GM12878 (cell line): Measurements from ENCODE around the gene WSCD2. TPM values are rescaled to one million over a fixed set of nuclear protein-coding genes. Genes with fewer than 3 reads are reported as not detected.

ENCODE experiments used
- ATAC-seq: fragments of 200-7000 bp; cut with Tn5 transposase; 3 replicates; pipeline ENCODE4 v1.9.1; 2020; ENCODE audit warnings: mild to moderate bottlenecking, moderate library complexity
- BruUV-seq: library from RNA; stranded (reverse); fragments of 400-500 nt; replicated peaks from 2 replicates; lab custom pipeline; 2021; lab: Mats Ljungman, UMichigan
- CTCF ChIA-PET: fragments of 300-600 bp; sonication (Branson Sonifier 250); formaldehyde crosslinking; extraction: SDS; loops from one replicate; lab custom pipeline; 2021; ENCODE audit warnings: inconsistent platforms; lab: Yijun Ruan, JAX
- POLR2A ChIA-PET: fragments of 350-600 bp; formaldehyde crosslinking; extraction: SDS; loops from one replicate; lab custom pipeline; 2021; ENCODE audit warnings: inconsistent platforms; lab: Charles Lee
- RAD21 ChIA-PET: fragments of 300-600 bp; sonication (Branson Sonifier 250); formaldehyde crosslinking; loops from one replicate; lab custom pipeline; 2023; ENCODE audit warnings: antibody characterized with exemption; ENCODE audit not compliant: unreplicated experiment; lab: Charles Lee
- SMC1A ChIA-PET: fragments of 300-600 bp; sonication (Branson Sonifier 250); formaldehyde crosslinking; loops from one replicate; lab custom pipeline; 2023; ENCODE audit not compliant: unreplicated experiment, uncharacterized antibody; lab: Charles Lee
- DNase-seq: peaks from one replicate; pipeline ENCODE4 v3.0.0-alpha.2; 2011; ENCODE audit warnings: low read depth, low spot score
- FAIRE-seq: peaks from 3 replicates; lab custom pipeline; 2011; peaks lifted over from hg19 to GRCh38; lab: Jason Lieb, UNC
- H2AFZ ChIP-seq: 2 replicates; pipeline ENCODE4 v1.6.0; 2011; ENCODE audit warnings: low read depth, low read length, control low read depth; ENCODE audit not compliant: control insufficient read depth
- H3K27ac ChIP-seq: 2 replicates; pipeline ENCODE4 v1.5.1; 2011; ENCODE audit warnings: control low read depth; ENCODE audit not compliant: control insufficient read depth, insufficient read depth
- H3K27me3 ChIP-seq, 2 experiments: replicated peaks in 1 of 2; 2 replicates each; pipeline versions ENCODE4 v1.6.0 to v1.6.1; 2011; ENCODE audit warnings: low read length in 1 of 2; ENCODE audit not compliant: control insufficient read depth in 2 of 2, insufficient read depth in 2 of 2
- H3K36me3 ChIP-seq, 2 experiments: 2 replicates each; pipeline ENCODE4 v1.5.1; 2011; ENCODE audit warnings: low read length in 1 of 2; ENCODE audit not compliant: control insufficient read depth in 2 of 2, insufficient read depth in 2 of 2
- H3K4me1 ChIP-seq: 2 replicates; pipeline ENCODE4 v1.6.1; 2011; ENCODE audit warnings: mild to moderate bottlenecking, low read length, moderate library complexity, mixed read lengths; ENCODE audit not compliant: control insufficient read depth, insufficient read depth
- H3K4me2 ChIP-seq: 2 replicates; pipeline ENCODE4 v1.6.0; 2011; ENCODE audit warnings: control low read depth; ENCODE audit not compliant: control insufficient read depth, insufficient read depth
- H3K4me3 ChIP-seq: fragments of 200-600 bp; sonication (generic); 2 replicates; pipeline ENCODE4 v1.5.1; 2016
- H3K79me2 ChIP-seq: 2 replicates; pipeline ENCODE4 v1.6.0; 2011; ENCODE audit warnings: low read length; ENCODE audit not compliant: control insufficient read depth, insufficient read depth
- H3K9ac ChIP-seq: 2 replicates; pipeline ENCODE4 v1.8.0; 2011; ENCODE audit warnings: low read length, control low read depth, mixed read lengths; ENCODE audit not compliant: control insufficient read depth, insufficient read depth
- H3K9me3 ChIP-seq: replicated peaks from 3 replicates; pipeline ENCODE4 v1.5.1; 2011; ENCODE audit warnings: mild to moderate bottlenecking, low read length; ENCODE audit not compliant: control insufficient read depth, insufficient read depth
- H4K20me1 ChIP-seq: 2 replicates; pipeline ENCODE4 v1.6.0; 2011; ENCODE audit not compliant: control insufficient read depth, insufficient read depth
- ATF7 ChIP-seq: fragments of 450-650 bp; IDR thresholded peaks from 2 replicates; pipeline ENCODE4 v1.6.1; 2016; ENCODE audit warnings: low read depth, mild to moderate bottlenecking
- CBFB ChIP-seq: IDR thresholded peaks from 2 replicates; pipeline ENCODE4 v1.6.1; 2016; ENCODE audit warnings: antibody characterized with exemption, low read depth
- CHD4 ChIP-seq: fragments of 200-600 bp; sonication (generic); IDR thresholded peaks from 2 replicates; pipeline ENCODE4 v1.6.1; 2016; ENCODE audit warnings: mild to moderate bottlenecking
- DPF2 ChIP-seq: fragments of 450-650 bp; IDR thresholded peaks from 2 replicates; pipeline ENCODE4 v1.6.1; 2017; ENCODE audit warnings: mild to moderate bottlenecking
- E2F4 ChIP-seq: IDR thresholded peaks from 2 replicates; pipeline ENCODE4 v1.6.1; 2012; ENCODE audit warnings: low read depth, low read length, improper control_type of control experiment
- EZH2 ChIP-seq: IDR thresholded peaks from 2 replicates; pipeline ENCODE4 v1.6.1; 2012; ENCODE audit warnings: low read depth, mild to moderate bottlenecking, control low read depth, inconsistent platforms, low read length, borderline replicate concordance; ENCODE audit not compliant: control insufficient read depth
- GABPA ChIP-seq: IDR thresholded peaks from 2 replicates; pipeline ENCODE4 v1.6.1; 2014; ENCODE audit warnings: antibody characterized with exemption, low read depth, mild to moderate bottlenecking, inconsistent platforms
- JUNB ChIP-seq: IDR thresholded peaks from 2 replicates; pipeline ENCODE4 v1.6.1; 2016; ENCODE audit warnings: antibody characterized with exemption, mild to moderate bottlenecking
- LARP7 ChIP-seq: fragments of 450-650 bp; IDR thresholded peaks from 2 replicates; pipeline ENCODE4 v1.6.1; 2017; ENCODE audit warnings: mild to moderate bottlenecking
- MEF2A ChIP-seq: IDR thresholded peaks from 2 replicates; pipeline ENCODE4 v1.6.1; 2011; ENCODE audit warnings: low read depth, mild to moderate bottlenecking, low read length, moderate library complexity; ENCODE audit not compliant: insufficient read depth
- NR2C2 ChIP-seq: IDR thresholded peaks from 2 replicates; pipeline ENCODE4 v1.6.1; 2011; ENCODE audit warnings: borderline replicate concordance, low read depth; ENCODE audit not compliant: control insufficient read depth, insufficient read length
- NR2F1 ChIP-seq: fragments of 450-650 bp; conservative IDR thresholded peaks from 2 replicates; pipeline ENCODE4 v1.6.1; 2017; ENCODE audit warnings: mild to moderate bottlenecking
- POLR2AphosphoS2 ChIP-seq: IDR thresholded peaks from 2 replicates; pipeline ENCODE4 v1.6.1; 2011; ENCODE audit warnings: low read depth, mild to moderate bottlenecking, low read length, improper control_type of control experiment, moderate library complexity
- SMAD1 ChIP-seq: fragments of 450-650 bp; IDR thresholded peaks from 2 replicates; pipeline ENCODE4 v1.6.1; 2018; ENCODE audit warnings: mild to moderate bottlenecking, low read depth; ENCODE audit not compliant: partially characterized antibody
- SREBF2 ChIP-seq: IDR thresholded peaks from 2 replicates; pipeline ENCODE4 v1.6.1; 2012; ENCODE audit warnings: mild to moderate bottlenecking, low read length
- STAT1 ChIP-seq: fragments of 450-650 bp; conservative IDR thresholded peaks from 2 replicates; pipeline ENCODE4 v1.6.1; 2014; ENCODE audit warnings: antibody characterized with exemption, mild to moderate bottlenecking
- STAT3 ChIP-seq: IDR thresholded peaks from 2 replicates; pipeline ENCODE4 v1.6.1; 2011; ENCODE audit warnings: low read depth, low read length, improper control_type of control experiment
- TCF7 ChIP-seq: IDR thresholded peaks from 2 replicates; pipeline ENCODE4 v1.6.1; 2014; ENCODE audit warnings: antibody characterized with exemption, borderline replicate concordance
- WRNIP1 ChIP-seq: IDR thresholded peaks from 2 replicates; pipeline ENCODE4 v1.6.1; 2011; ENCODE audit warnings: low read depth, low read length, improper control_type of control experiment, borderline replicate concordance
- ZBED1 ChIP-seq: IDR thresholded peaks from 2 replicates; pipeline ENCODE4 v1.6.1; 2016; ENCODE audit warnings: borderline replicate concordance
- ZBTB11 ChIP-seq: fragments of 450-650 bp; formaldehyde crosslinking; IDR thresholded peaks from 2 replicates; pipeline ENCODE4 v1.5.0; 2022; ENCODE audit warnings: mild to moderate bottlenecking, missing genetic modification characterization
- ZNF274 ChIP-seq: IDR thresholded peaks from one replicate; pipeline ENCODE4 v1.8.0; 2011; ENCODE audit not compliant: insufficient read length, insufficient read depth
- ZSCAN29 ChIP-seq: fragments of 450-650 bp; IDR thresholded peaks from 2 replicates; pipeline ENCODE4 v1.6.1; 2017; ENCODE audit warnings: mild to moderate bottlenecking, moderate library complexity
- WGBS: methylation state at CpG from one replicate; pipeline ENCODE4 v1.1.6; 2016; ENCODE audit warnings: low lambda C conversion rate; ENCODE audit not compliant: insufficient replicate concordance, insufficient coverage; ENCODE audit errors: missing lambda C conversion rate; 5-methylcytosine and 5-hydroxymethylcytosine counted together
- in situ Hi-C: fragments of 300-500 bp; cut with MboI; formaldehyde crosslinking; loops from 9 replicates; pipeline ENCODE4 v1.14.3; 2018; ENCODE audit warnings: mixed read lengths
- intact Hi-C: fragments of 100-400 bp; cut with micrococcal nuclease; formaldehyde crosslinking; loops from one replicate; pipeline ENCODE4 v1.14.2; 2022; ENCODE audit not compliant: unreplicated experiment
- polyA plus RNA-seq, 11 experiments: library from polyadenylated mRNA; depleted of rRNA in 4 of 11; unstranded in 6 of 11; stranded (reverse) in 5 of 11; fragments of >200 nt; fragmentation: Nextera tagmentation in 4 of 11; fragmentation: Illumina TruSeq in 1 of 11; extraction: Ambion mirVana in 4 of 11; extraction: Trizol in 1 of 11; gene quantifications; 1 replicate in 1 of 11; 2 replicates in 10 of 11; pipeline versions ENCODE4 v1.2.1 to v1.2.3, GENCODE V29; 2011 to 2016; ENCODE audit warnings: inconsistent platforms in 2 of 11, missing spikeins in 2 of 11, low read depth in 1 of 11
- total RNA-seq, 4 experiments: library from RNA; depleted of rRNA in 3 of 4; stranded (reverse); fragments of >200 nt in 3 of 4; fragmentation: Illumina TruSeq in 1 of 4; extraction: Trizol in 1 of 4; gene quantifications; 2 replicates each; pipeline versions ENCODE4 v1.2.1 to v1.2.3, GENCODE V29; 2013 to 2021

WSCD2 gene
- total and polyA plus RNA-seq, 10 of the 15 experiments (the other 5 are each of a cell fraction or from before 2014, with no cell fraction given): 0.41 TPM; not detected in 9

- TF ChIP-seq E2F4: no peak
- TF ChIP-seq ZBED1: no peak
- TF ChIP-seq POLR2AphosphoS2: no peak
- no peak for TF ChIP-seq JUNB
- TF ChIP-seq MEF2A: no peak
- no peak for TF ChIP-seq CHD4
- TF ChIP-seq GABPA: no peak
- TF ChIP-seq SMAD1: no peak
Observed at GRCh38 chr12:108172033-108172432, 42.9 kb downstream of the WSCD2 start (continued).

DNA sequence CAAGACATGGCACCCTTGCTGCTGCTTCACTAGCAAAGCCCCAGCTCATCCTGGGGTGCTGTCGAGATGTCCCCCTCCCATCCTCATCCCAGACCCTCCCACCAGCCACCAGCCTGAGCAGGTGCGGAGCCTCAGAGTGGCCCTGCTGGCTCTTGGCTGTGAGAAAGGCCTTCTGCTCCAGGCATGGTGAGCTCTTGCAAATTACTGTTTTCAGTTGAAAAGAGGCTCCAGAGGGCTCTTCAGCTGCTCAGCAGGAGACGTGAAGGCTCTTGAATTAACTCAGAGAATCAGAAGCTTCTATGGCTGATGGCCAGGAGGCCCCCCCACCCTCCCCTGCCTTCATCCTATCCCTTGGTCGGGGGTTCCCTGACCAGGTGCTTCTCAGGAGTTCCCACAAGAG is 44.1 kb downstream of the WSCD2 start:
- ChIA-PET POLR2A (no interaction called here), RAD21 (no interaction called here), CTCF (interaction anchor here (0.6 kb wide), 1 partner anchor 284 kb away, joined by 3 read pairs; no protein-coding TSS in a partner anchor), SMC1A (no interaction called here)
- H3K36me3 ChIP-seq: no peaks in the 10 kb centered on the region
- in situ Hi-C loops (no loop called here), intact Hi-C loops (no loop called here)
- no peak for FAIRE-seq
- no peak overlapping the region for H3K4me3 ChIP-seq
- H3K4me1 ChIP-seq: no peaks in the 10 kb centered on the region
- no peak overlapping the region for H3K4me2 ChIP-seq
- ATAC-seq: no peak
- no peaks in the 10 kb centered on the region for H3K79me2 ChIP-seq
- no peak overlapping the region for H3K9ac ChIP-seq
- no peak for DNase-seq
- 23% methylated on average over 4 of the region's 4 CpGs for WGBS
- no peak overlapping the region for H3K27ac ChIP-seq
- no peak overlapping the region for H2AFZ ChIP-seq
- BruUV-seq: no TSS peak
- no peaks in the 10 kb centered on the region; the same call in 2 of the 3 replicates for H3K9me3 ChIP-seq
- H4K20me1 ChIP-seq: no peaks in the 10 kb centered on the region
- peaks cover 0 to 2% of the 10 kb centered on the region in 2 experiments; a peak in 2 of 4 replicates for H3K27me3 ChIP-seq
- TF ChIP-seq LARP7: no peak
- no peak for TF ChIP-seq ZSCAN29
- no peak for TF ChIP-seq NR2F1
- TF ChIP-seq EZH2: no peak
- no peak for TF ChIP-seq ZNF274
- TF ChIP-seq ATF7: no peak
- TF ChIP-seq WRNIP1: no peak
- TF ChIP-seq TCF7: no peak
- TF ChIP-seq DPF2: no peak
- TF ChIP-seq STAT3: no peak
- no peak for TF ChIP-seq ZBTB11
- no peak for TF ChIP-seq STAT1
- TF ChIP-seq NR2C2: no peak
- TF ChIP-seq CBFB: no peak
- TF ChIP-seq SREBF2: no peak
